Measurements from ENCODE around the gene WFDC2.

WFDC2 gene

DNA sequence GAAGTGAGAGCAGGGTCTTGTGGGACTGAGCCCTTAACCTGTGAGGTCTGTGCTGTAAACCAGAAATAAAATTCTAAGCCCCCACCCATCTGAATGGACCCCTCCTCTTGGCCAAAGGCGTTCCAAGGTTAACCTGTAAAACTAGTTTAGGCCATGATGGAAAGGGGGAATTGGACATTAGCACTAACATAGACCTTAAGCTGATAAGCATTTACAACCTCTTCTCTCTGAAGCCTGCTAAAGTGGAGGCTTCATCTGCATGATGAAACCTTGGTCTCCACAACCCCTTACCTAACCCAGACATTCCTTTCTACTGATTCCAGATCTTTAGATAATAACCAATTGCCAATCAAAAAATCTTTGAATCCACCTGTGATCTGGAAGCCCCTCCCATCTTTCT, 27.8 kb upstream of the WFDC2 start:
- TF ChIP-seq, protein P1, sequence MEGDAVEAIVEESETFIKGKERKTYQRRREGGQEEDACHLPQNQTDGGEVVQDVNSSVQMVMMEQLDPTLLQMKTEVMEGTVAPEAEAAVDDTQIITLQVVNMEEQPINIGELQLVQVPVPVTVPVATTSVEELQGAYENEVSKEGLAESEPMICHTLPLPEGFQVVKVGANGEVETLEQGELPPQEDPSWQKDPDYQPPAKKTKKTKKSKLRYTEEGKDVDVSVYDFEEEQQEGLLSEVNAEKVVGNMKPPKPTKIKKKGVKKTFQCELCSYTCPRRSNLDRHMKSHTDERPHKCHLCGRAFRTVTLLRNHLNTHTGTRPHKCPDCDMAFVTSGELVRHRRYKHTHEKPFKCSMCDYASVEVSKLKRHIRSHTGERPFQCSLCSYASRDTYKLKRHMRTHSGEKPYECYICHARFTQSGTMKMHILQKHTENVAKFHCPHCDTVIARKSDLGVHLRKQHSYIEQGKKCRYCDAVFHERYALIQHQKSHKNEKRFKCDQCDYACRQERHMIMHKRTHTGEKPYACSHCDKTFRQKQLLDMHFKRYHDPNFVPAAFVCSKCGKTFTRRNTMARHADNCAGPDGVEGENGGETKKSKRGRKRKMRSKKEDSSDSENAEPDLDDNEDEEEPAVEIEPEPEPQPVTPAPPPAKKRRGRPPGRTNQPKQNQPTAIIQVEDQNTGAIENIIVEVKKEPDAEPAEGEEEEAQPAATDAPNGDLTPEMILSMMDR (IDR thresholded peaks at IDR 0.05; ENCODE audit: low read depth, low read length): no peak

DNA sequence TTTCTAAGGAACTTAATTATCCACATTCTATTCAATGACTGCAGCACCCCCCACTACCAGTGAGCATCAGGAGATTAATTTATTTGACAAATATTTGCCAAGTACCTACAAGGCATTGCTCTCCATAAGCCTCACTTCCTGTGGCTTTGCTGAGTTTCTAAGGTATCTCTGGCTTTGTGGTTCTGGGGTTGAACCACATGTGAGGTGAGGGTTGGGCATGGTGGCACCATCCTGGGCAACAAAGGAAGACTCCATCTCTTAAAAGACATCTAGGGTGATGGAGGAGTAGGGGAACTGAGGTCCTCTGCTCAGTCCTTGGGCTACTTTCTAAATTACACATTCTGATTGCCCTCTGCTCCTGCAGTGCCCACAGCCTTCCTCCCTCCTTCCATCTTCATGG, 25.5 kb upstream of the WFDC2 start:
- no peak overlapping the region for H3K4me3 ChIP-seq (ENCODE audit: low read depth, low read length)
- TF ChIP-seq, protein P1 (IDR thresholded peaks at IDR 0.05; ENCODE audit: low read depth, low read length): no peak

More for the DNA sequence above, 27.8 kb upstream of the WFDC2 start:
- H3K4me3 ChIP-seq (ENCODE audit: low read depth, low read length): no peak overlapping the region

DNA sequence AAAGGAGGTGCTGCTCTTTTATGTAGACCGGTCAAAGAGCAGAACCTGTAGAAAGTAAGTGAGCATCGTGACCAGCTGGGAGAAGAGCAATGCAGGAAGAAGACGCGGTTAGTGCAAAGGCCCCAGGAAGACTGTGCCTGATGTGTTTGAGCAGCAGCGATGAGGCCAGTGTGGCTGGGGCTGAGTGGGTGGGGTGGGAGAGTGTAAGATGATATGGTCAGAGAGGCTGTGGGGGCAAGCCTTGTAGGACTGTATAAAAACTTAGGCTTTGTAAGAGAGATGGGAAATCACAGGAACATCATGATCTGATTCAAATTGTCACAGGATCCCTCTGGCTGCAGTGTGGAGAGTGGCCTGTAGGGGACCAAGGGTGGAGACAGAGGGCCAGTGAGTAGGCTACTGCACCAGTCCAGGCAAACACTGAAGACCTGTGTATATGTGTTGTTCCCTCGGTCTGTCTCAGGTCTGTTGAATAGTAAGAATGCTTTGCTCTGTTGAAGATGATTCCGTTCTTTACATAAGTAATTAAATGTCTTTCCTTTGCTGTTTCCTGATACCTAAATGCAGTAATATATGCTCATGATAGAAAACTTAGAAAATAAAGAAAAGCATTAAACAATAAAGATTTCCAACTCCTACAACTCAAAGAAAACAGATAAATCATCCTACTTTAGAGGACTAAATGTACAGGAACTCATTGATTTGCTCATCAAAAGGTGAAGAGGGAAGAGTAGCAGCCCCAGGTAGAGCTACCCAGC, 23.6 kb upstream of the WFDC2 start:
- no peak overlapping the region for H3K4me3 ChIP-seq (ENCODE audit: low read depth, low read length)
- TF ChIP-seq, protein P1 (IDR thresholded peaks at IDR 0.05; ENCODE audit: low read depth, low read length): peak; percentile 69

DNA sequence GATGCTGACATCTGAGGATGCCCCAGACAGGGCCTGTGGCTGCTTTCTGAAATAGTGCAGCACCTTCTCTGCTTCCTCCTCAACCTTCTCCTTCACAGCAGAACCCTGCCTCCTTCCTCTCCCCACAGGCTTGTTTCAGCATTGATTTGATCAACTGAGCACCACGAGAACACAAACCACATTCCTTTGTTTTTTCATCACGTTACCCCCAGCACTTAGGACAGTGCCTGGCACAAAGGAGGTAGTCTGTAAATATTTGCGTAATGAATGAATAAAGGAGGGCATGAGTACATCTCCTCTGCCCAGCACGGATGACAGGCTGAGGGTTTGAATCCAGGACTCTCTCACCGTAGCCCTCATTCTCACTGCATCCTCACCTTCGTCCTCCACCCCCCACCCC, 21.3 kb upstream of the WFDC2 start:
- no peak overlapping the region for H3K4me3 ChIP-seq (ENCODE audit: low read depth, low read length)
- TF ChIP-seq, protein P1 (IDR thresholded peaks at IDR 0.05; ENCODE audit: low read depth, low read length): no peak

DNA sequence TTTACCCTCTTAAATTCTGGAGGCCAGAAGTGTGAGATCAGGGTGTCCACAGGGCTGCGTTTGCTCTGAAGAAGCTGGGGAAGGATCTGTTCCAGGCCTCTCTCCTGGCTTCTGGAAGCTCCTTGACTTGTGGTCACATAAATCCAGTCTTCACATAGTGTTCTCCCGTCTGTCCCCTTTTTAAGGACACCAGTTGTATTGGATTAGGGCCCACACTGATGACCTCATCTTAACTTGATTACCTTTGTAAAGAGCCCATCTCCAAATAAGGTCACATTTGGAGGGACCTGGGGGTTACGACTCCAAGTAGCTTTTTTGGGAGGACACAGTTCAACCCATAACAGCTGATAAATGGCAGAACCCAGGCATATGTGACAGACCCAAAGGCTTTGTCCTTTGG, 20.0 kb upstream of the WFDC2 start:
- no peak overlapping the region for H3K4me3 ChIP-seq (ENCODE audit: low read depth, low read length)
- TF ChIP-seq, protein P1 (IDR thresholded peaks at IDR 0.05; ENCODE audit: low read depth, low read length): no peak

DNA sequence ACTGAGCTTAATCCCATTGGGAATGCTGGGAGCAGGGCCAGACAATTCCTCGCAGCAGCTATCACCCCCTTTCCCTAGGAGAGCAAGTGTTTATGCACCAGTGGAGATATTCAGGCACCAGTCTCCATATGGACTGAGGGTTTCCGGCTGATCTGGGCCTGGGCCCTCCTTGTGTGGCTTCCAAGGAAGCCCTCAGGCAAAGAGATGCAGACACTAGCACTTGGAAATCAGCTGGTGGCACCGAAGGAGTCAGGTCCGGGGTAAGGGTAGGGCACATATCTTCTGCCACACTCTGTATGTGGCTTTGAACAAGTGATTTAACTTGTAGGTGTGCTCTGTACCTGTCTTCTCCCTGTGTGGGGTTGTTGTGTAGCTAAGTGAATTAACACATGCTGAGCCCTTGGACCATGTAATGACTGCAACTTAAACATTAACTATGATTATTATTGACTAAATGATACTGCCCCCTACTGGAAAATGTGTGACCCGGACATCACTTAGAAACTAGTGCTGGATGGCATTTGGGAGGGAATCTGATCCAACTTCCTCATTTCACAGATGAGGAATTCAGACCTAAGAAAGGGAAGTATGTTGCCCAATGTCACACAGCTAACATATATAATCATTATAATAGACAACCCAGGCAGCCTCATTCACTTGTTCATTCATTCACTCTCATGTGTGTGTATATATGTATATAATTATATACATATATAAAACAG, 19.3 kb upstream of the WFDC2 start:
- no peak overlapping the region for H3K4me3 ChIP-seq (ENCODE audit: low read depth, low read length)
- TF ChIP-seq, protein P1 (IDR thresholded peaks at IDR 0.05; ENCODE audit: low read depth, low read length): peak; percentile 37; the same call in 1 of the 2 replicates

DNA sequence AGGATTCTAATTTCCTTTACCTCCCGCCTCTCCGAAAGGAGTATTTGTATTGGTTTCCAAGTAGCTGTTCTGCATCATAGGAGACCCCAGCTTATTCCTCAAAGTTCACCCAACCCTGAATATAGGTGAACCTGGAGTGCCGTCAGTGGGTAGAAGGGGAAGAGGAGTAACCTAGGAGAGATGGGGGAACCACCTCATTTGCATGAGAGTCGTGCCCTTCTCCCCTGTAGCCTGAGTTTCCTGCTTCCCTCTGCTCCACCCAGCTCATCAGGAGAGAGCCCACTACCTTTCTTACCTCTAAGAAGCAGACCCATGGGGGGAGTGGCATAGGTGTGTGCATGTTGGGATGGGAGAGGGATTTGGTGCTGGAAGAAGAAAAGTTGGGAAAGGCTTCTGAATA, 17.3 kb upstream of the WFDC2 start:
- H3K4me3 ChIP-seq (ENCODE audit: low read depth, low read length): no peak overlapping the region
- TF ChIP-seq, protein P1 (IDR thresholded peaks at IDR 0.05; ENCODE audit: low read depth, low read length): no peak

All from WI38 (cell line).